OCI-LY7 (cell line): Measurements from ENCODE around the gene DDIAS. TPM values are rescaled to one million over a fixed set of nuclear protein-coding genes. Genes with fewer than 3 reads are reported as not detected.
A peak's percentile ranks its signal among the peaks of the same experiment; 100 is the strongest.

ENCODE experiments used
- BruUV-seq: library from RNA; stranded (reverse); fragments of 400-500 nt; replicated peaks from 2 replicates; lab custom pipeline; 2021; lab: Mats Ljungman, UMichigan
- CTCF ChIA-PET: fragments of 300-600 bp; sonication (Branson Sonifier 250); formaldehyde crosslinking; loops from one replicate; lab custom pipeline; 2022; ENCODE audit warnings: antibody characterized with exemption; ENCODE audit not compliant: unreplicated experiment; lab: Charles Lee
- POLR2A ChIA-PET: fragments of 300-600 bp; sonication (Branson Sonifier 250); formaldehyde crosslinking; loops from one replicate; lab custom pipeline; 2022; ENCODE audit warnings: antibody characterized with exemption; lab: Charles Lee
- DNase-seq: peaks from one replicate; pipeline ENCODE4 v3.0.0-alpha.2; 2015; ENCODE audit warnings: low spot score
- H2AFZ ChIP-seq: fragments of 200-600 bp; sonication (generic), shearing (Covaris generic); 2 replicates; pipeline ENCODE4 v1.6.1; 2014; ENCODE audit warnings: mild to moderate bottlenecking, antibody characterized with exemption, low read length, moderate library complexity
- H3K27ac ChIP-seq: fragments of 200-600 bp; sonication (generic); 2 replicates; pipeline ENCODE4 v1.5.1; 2014; ENCODE audit warnings: mixed run types, low read depth, mild to moderate bottlenecking, moderate library complexity, low read length, inconsistent platforms; ENCODE audit not compliant: poor library complexity, severe bottlenecking
- H3K36me3 ChIP-seq: fragments of 200-600 bp; sonication (generic); 2 replicates; pipeline ENCODE4 v1.6.1; 2014; ENCODE audit warnings: mild to moderate bottlenecking, antibody characterized with exemption, low read length, moderate library complexity, mixed read lengths; ENCODE audit not compliant: insufficient read depth
- H3K4me1 ChIP-seq: fragments of 200-600 bp; sonication (generic); 2 replicates; pipeline ENCODE4 v1.5.1; 2014; ENCODE audit warnings: mild to moderate bottlenecking, low read length; ENCODE audit not compliant: insufficient read depth, poor library complexity, severe bottlenecking
- H3K4me2 ChIP-seq: fragments of 200-600 bp; sonication (generic); 2 replicates; pipeline ENCODE4 v1.6.1; 2014; ENCODE audit warnings: mild to moderate bottlenecking, low read length
- H3K4me3 ChIP-seq: fragments of 200-600 bp; sonication (generic); 2 replicates; pipeline ENCODE4 v1.5.1; 2014; ENCODE audit warnings: mild to moderate bottlenecking, low read depth, low read length; ENCODE audit not compliant: poor library complexity, severe bottlenecking
- H3K79me2 ChIP-seq: fragments of 200-600 bp; sonication (generic); 2 replicates; pipeline ENCODE4 v1.6.1; 2016; ENCODE audit warnings: low read depth, mild to moderate bottlenecking, low read length, moderate library complexity, mixed read lengths; ENCODE audit not compliant: insufficient read depth
- H3K9me2 ChIP-seq: fragments of 200-600 bp; sonication (generic); 2 replicates; pipeline ENCODE4 v1.6.1; 2016; ENCODE audit warnings: mild to moderate bottlenecking, low read length, mixed read lengths; ENCODE audit not compliant: insufficient read depth
- H3K9me3 ChIP-seq: fragments of 200-600 bp; sonication (generic); 2 replicates; pipeline ENCODE4 v1.6.1; 2014; ENCODE audit warnings: mild to moderate bottlenecking, mixed run types, low read length, mixed read lengths
- H4K20me1 ChIP-seq: fragments of 200-600 bp; sonication (generic); 2 replicates; pipeline ENCODE4 v1.6.1; 2014; ENCODE audit warnings: mild to moderate bottlenecking, antibody characterized with exemption, low read length, moderate library complexity, mixed read lengths; ENCODE audit not compliant: insufficient read depth
- CTCF ChIP-seq: fragments of 200-600 bp; sonication (generic); conservative IDR thresholded peaks from 2 replicates; pipeline ENCODE4 v1.5.1; 2014; ENCODE audit warnings: mild to moderate bottlenecking, antibody characterized with exemption, low read length, moderate library complexity, mixed read lengths
- EZH2phosphoT487 ChIP-seq: fragments of 200-600 bp; sonication (generic); IDR thresholded peaks from 2 replicates; pipeline ENCODE4 v1.6.1; 2018; ENCODE audit warnings: low read depth, borderline replicate concordance, mild to moderate bottlenecking, mixed run types, antibody characterized with exemption, low read length, moderate library complexity, mixed read lengths
- intact Hi-C: fragments of 100-400 bp; cut with micrococcal nuclease; formaldehyde crosslinking; loops from one replicate; pipeline ENCODE4 v1.10.0; 2022; ENCODE audit not compliant: unreplicated experiment
- total RNA-seq, 2 experiments: library from RNA; depleted of rRNA in 1 of 2; stranded (reverse); fragments of >200 nt in 1 of 2; shearing (Covaris generic) in 1 of 2; gene quantifications; 2 replicates each; pipeline ENCODE4 v1.2.3, GENCODE V29; 2014 to 2022

The DDIAS gene
- total RNA-seq, 2 experiments from 2014 or later: 16.7 to 23.1 TPM

- Histone ChIP-seq H3K4me2 (no peak overlapping the region), H3K9me3 (no peaks in the 10 kb centered on the region), H3K36me3 (no peaks in the 10 kb centered on the region; the same call in 1 of the 2 replicates), H3K4me1 (peaks cover 21% of the 10 kb centered on the region), H2AFZ (no peak overlapping the region), H3K4me3 (no peak overlapping the region), H3K79me2 (no peaks in the 10 kb centered on the region), H4K20me1 (no peaks in the 10 kb centered on the region), H3K27ac (no peak overlapping the region), H3K9me2 (no peaks in the 10 kb centered on the region)
- no peak for TF ChIP-seq CTCF
- no peak for TF ChIP-seq EZH2phosphoT487
- no TSS peak for BruUV-seq
- intact Hi-C loops: no loop called here
- no peak for DNase-seq
- ChIA-PET POLR2A (no interaction called here), CTCF (no interaction called here)
These were observed 10.6 kb upstream of the DDIAS start for GRCh38 chr11:82890936-82891335.

- no peaks in the 10 kb centered on the region for H3K79me2 ChIP-seq
- H3K27ac ChIP-seq: no peak overlapping the region
- no peaks in the 10 kb centered on the region for H3K9me2 ChIP-seq
- POLR2A ChIA-PET: interaction anchor here (1.4 to 3.0 kb wide), 2 partner anchors 7 to 9 kb away, joined by 8 to 19 read pairs; partner anchors contain the start of genes DDIAS and PRCP
- TF ChIP-seq EZH2phosphoT487: no peak
- BruUV-seq: no TSS peak
- intact Hi-C loops: no loop called here
- H3K4me1 ChIP-seq: peaks cover 23% of the 10 kb centered on the region
- CTCF ChIA-PET: interaction anchor here (0.6 kb wide), 1 partner anchor 191 kb away, joined by 3 read pairs; no protein-coding TSS in a partner anchor
- H4K20me1 ChIP-seq: no peaks in the 10 kb centered on the region
- H3K4me3 ChIP-seq: no peak overlapping the region
- no peaks in the 10 kb centered on the region; the same call in 1 of the 2 replicates for H3K36me3 ChIP-seq
- no peaks in the 10 kb centered on the region for H3K9me3 ChIP-seq
- H3K4me2 ChIP-seq: no peak overlapping the region
- no peak for DNase-seq
- no peak overlapping the region for H2AFZ ChIP-seq
These were observed 8.8 kb upstream of the DDIAS start for GRCh38 chr11:82892611-82893169.

GRCh38 chr11:82895437-82896091 is 6.0 kb upstream of the DDIAS start:
- no TSS peak for BruUV-seq
- TF ChIP-seq EZH2phosphoT487: no peak
- no peak for TF ChIP-seq CTCF
- intact Hi-C loops: loop anchor here (2.0 kb wide), 1 partner anchor 21 kb away; no protein-coding TSS in a partner anchor
- Histone ChIP-seq H3K4me2 (no peak overlapping the region), H3K9me3 (no peaks in the 10 kb centered on the region), H2AFZ (no peak overlapping the region), H3K9me2 (no peaks in the 10 kb centered on the region), H3K27ac (no peak overlapping the region), H3K4me1 (peaks cover 29% of the 10 kb centered on the region), H3K79me2 (peaks cover 5% of the 10 kb centered on the region; the same call in 1 of the 2 replicates), H4K20me1 (no peaks in the 10 kb centered on the region), H3K36me3 (no peaks in the 10 kb centered on the region; the same call in 1 of the 2 replicates), H3K4me3 (no peak overlapping the region)
- POLR2A ChIA-PET: interaction anchor here (0.6 to 1.3 kb wide), 7 partner anchors 9 to 392 kb away, joined by 3 to 5 read pairs (median 3); no protein-coding TSS in a partner anchor
- CTCF ChIA-PET: interaction anchor here (0.8 kb wide), 1 partner anchor 178 kb away, joined by 3 read pairs; no protein-coding TSS in a partner anchor
- peak; percentile 48 for DNase-seq
